ENCODE measurements around the gene ZNF227.
"Not testable (repeated sequence)": the region's sequence is repeated elsewhere in the genome, so short reads cannot be mapped to it uniquely, and the experiment has no call there.

- TF ChIP-seq, protein P1, sequence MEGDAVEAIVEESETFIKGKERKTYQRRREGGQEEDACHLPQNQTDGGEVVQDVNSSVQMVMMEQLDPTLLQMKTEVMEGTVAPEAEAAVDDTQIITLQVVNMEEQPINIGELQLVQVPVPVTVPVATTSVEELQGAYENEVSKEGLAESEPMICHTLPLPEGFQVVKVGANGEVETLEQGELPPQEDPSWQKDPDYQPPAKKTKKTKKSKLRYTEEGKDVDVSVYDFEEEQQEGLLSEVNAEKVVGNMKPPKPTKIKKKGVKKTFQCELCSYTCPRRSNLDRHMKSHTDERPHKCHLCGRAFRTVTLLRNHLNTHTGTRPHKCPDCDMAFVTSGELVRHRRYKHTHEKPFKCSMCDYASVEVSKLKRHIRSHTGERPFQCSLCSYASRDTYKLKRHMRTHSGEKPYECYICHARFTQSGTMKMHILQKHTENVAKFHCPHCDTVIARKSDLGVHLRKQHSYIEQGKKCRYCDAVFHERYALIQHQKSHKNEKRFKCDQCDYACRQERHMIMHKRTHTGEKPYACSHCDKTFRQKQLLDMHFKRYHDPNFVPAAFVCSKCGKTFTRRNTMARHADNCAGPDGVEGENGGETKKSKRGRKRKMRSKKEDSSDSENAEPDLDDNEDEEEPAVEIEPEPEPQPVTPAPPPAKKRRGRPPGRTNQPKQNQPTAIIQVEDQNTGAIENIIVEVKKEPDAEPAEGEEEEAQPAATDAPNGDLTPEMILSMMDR (IDR thresholded peaks at IDR 0.05), result not testable (repeated sequence)
- not testable (repeated sequence) for TF ChIP-seq IRF2 (CRISPR knock-in tag; IDR thresholded peaks at IDR 0.05; ENCODE audit: borderline replicate concordance, low read depth); NR1H2 (CRISPR knock-in tag; IDR thresholded peaks at IDR 0.05); ATF2 (CRISPR knock-in tag; IDR thresholded peaks at IDR 0.05; ENCODE audit: borderline replicate concordance, low read depth); ATF1 (CRISPR knock-in tag; IDR thresholded peaks at IDR 0.05); NR2C2 (CRISPR knock-in tag; IDR thresholded peaks at IDR 0.05); ZNF232 (CRISPR knock-in tag; IDR thresholded peaks at IDR 0.05)
- TF ChIP-seq, protein P2, sequence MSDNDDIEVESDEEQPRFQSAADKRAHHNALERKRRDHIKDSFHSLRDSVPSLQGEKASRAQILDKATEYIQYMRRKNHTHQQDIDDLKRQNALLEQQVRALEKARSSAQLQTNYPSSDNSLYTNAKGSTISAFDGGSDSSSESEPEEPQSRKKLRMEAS (CRISPR knock-in tag; IDR thresholded peaks at IDR 0.05), result not testable (repeated sequence)
- TF ChIP-seq, protein P3, sequence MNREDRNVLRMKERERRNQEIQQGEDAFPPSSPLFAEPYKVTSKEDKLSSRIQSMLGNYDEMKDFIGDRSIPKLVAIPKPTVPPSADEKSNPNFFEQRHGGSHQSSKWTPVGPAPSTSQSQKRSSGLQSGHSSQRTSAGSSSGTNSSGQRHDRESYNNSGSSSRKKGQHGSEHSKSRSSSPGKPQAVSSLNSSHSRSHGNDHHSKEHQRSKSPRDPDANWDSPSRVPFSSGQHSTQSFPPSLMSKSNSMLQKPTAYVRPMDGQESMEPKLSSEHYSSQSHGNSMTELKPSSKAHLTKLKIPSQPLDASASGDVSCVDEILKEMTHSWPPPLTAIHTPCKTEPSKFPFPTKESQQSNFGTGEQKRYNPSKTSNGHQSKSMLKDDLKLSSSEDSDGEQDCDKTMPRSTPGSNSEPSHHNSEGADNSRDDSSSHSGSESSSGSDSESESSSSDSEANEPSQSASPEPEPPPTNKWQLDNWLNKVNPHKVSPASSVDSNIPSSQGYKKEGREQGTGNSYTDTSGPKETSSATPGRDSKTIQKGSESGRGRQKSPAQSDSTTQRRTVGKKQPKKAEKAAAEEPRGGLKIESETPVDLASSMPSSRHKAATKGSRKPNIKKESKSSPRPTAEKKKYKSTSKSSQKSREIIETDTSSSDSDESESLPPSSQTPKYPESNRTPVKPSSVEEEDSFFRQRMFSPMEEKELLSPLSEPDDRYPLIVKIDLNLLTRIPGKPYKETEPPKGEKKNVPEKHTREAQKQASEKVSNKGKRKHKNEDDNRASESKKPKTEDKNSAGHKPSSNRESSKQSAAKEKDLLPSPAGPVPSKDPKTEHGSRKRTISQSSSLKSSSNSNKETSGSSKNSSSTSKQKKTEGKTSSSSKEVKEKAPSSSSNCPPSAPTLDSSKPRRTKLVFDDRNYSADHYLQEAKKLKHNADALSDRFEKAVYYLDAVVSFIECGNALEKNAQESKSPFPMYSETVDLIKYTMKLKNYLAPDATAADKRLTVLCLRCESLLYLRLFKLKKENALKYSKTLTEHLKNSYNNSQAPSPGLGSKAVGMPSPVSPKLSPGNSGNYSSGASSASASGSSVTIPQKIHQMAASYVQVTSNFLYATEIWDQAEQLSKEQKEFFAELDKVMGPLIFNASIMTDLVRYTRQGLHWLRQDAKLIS (CRISPR knock-in tag; IDR thresholded peaks at IDR 0.05; ENCODE audit: borderline replicate concordance), result not testable (repeated sequence)
- TF ChIP-seq, protein P4, sequence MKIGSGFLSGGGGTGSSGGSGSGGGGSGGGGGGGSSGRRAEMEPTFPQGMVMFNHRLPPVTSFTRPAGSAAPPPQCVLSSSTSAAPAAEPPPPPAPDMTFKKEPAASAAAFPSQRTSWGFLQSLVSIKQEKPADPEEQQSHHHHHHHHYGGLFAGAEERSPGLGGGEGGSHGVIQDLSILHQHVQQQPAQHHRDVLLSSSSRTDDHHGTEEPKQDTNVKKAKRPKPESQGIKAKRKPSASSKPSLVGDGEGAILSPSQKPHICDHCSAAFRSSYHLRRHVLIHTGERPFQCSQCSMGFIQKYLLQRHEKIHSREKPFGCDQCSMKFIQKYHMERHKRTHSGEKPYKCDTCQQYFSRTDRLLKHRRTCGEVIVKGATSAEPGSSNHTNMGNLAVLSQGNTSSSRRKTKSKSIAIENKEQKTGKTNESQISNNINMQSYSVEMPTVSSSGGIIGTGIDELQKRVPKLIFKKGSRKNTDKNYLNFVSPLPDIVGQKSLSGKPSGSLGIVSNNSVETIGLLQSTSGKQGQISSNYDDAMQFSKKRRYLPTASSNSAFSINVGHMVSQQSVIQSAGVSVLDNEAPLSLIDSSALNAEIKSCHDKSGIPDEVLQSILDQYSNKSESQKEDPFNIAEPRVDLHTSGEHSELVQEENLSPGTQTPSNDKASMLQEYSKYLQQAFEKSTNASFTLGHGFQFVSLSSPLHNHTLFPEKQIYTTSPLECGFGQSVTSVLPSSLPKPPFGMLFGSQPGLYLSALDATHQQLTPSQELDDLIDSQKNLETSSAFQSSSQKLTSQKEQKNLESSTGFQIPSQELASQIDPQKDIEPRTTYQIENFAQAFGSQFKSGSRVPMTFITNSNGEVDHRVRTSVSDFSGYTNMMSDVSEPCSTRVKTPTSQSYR (CRISPR knock-in tag; IDR thresholded peaks at IDR 0.05), result not testable (repeated sequence)
These were observed 8.5 kb upstream of the ZNF227 start for GRCh38 chr19:44203877-44204276.

Measured in WTC11 (cell line).